OCI-LY7 (cell line): Measurements from ENCODE around the gene IQGAP2. TPM values are rescaled to one million over a fixed set of nuclear protein-coding genes. Genes with fewer than 3 reads are reported as not detected.

Experiments used
- BruUV-seq: library from RNA; stranded (reverse); fragments of 400-500 nt; replicated peaks from 2 replicates; lab custom pipeline; 2021; lab: Mats Ljungman, UMichigan
- CTCF ChIA-PET: fragments of 300-600 bp; sonication (Branson Sonifier 250); formaldehyde crosslinking; loops from one replicate; lab custom pipeline; 2022; ENCODE audit warnings: antibody characterized with exemption; ENCODE audit not compliant: unreplicated experiment; lab: Charles Lee
- POLR2A ChIA-PET: fragments of 300-600 bp; sonication (Branson Sonifier 250); formaldehyde crosslinking; loops from one replicate; lab custom pipeline; 2022; ENCODE audit warnings: antibody characterized with exemption; lab: Charles Lee
- DNase-seq: peaks from one replicate; pipeline ENCODE4 v3.0.0-alpha.2; 2015; ENCODE audit warnings: low spot score
- H2AFZ ChIP-seq: fragments of 200-600 bp; sonication (generic), shearing (Covaris generic); 2 replicates; pipeline ENCODE4 v1.6.1; 2014; ENCODE audit warnings: mild to moderate bottlenecking, antibody characterized with exemption, low read length, moderate library complexity
- H3K27ac ChIP-seq: fragments of 200-600 bp; sonication (generic); 2 replicates; pipeline ENCODE4 v1.5.1; 2014; ENCODE audit warnings: mixed run types, low read depth, mild to moderate bottlenecking, moderate library complexity, low read length, inconsistent platforms; ENCODE audit not compliant: poor library complexity, severe bottlenecking
- H3K36me3 ChIP-seq: fragments of 200-600 bp; sonication (generic); 2 replicates; pipeline ENCODE4 v1.6.1; 2014; ENCODE audit warnings: mild to moderate bottlenecking, antibody characterized with exemption, low read length, moderate library complexity, mixed read lengths; ENCODE audit not compliant: insufficient read depth
- H3K4me1 ChIP-seq: fragments of 200-600 bp; sonication (generic); 2 replicates; pipeline ENCODE4 v1.5.1; 2014; ENCODE audit warnings: mild to moderate bottlenecking, low read length; ENCODE audit not compliant: insufficient read depth, poor library complexity, severe bottlenecking
- H3K4me2 ChIP-seq: fragments of 200-600 bp; sonication (generic); 2 replicates; pipeline ENCODE4 v1.6.1; 2014; ENCODE audit warnings: mild to moderate bottlenecking, low read length
- H3K4me3 ChIP-seq: fragments of 200-600 bp; sonication (generic); 2 replicates; pipeline ENCODE4 v1.5.1; 2014; ENCODE audit warnings: mild to moderate bottlenecking, low read depth, low read length; ENCODE audit not compliant: poor library complexity, severe bottlenecking
- H3K79me2 ChIP-seq: fragments of 200-600 bp; sonication (generic); 2 replicates; pipeline ENCODE4 v1.6.1; 2016; ENCODE audit warnings: low read depth, mild to moderate bottlenecking, low read length, moderate library complexity, mixed read lengths; ENCODE audit not compliant: insufficient read depth
- H3K9me2 ChIP-seq: fragments of 200-600 bp; sonication (generic); 2 replicates; pipeline ENCODE4 v1.6.1; 2016; ENCODE audit warnings: mild to moderate bottlenecking, low read length, mixed read lengths; ENCODE audit not compliant: insufficient read depth
- H3K9me3 ChIP-seq: fragments of 200-600 bp; sonication (generic); 2 replicates; pipeline ENCODE4 v1.6.1; 2014; ENCODE audit warnings: mild to moderate bottlenecking, mixed run types, low read length, mixed read lengths
- H4K20me1 ChIP-seq: fragments of 200-600 bp; sonication (generic); 2 replicates; pipeline ENCODE4 v1.6.1; 2014; ENCODE audit warnings: mild to moderate bottlenecking, antibody characterized with exemption, low read length, moderate library complexity, mixed read lengths; ENCODE audit not compliant: insufficient read depth
- CTCF ChIP-seq: fragments of 200-600 bp; sonication (generic); conservative IDR thresholded peaks from 2 replicates; pipeline ENCODE4 v1.5.1; 2014; ENCODE audit warnings: mild to moderate bottlenecking, antibody characterized with exemption, low read length, moderate library complexity, mixed read lengths
- EZH2phosphoT487 ChIP-seq: fragments of 200-600 bp; sonication (generic); IDR thresholded peaks from 2 replicates; pipeline ENCODE4 v1.6.1; 2018; ENCODE audit warnings: low read depth, borderline replicate concordance, mild to moderate bottlenecking, mixed run types, antibody characterized with exemption, low read length, moderate library complexity, mixed read lengths
- intact Hi-C: fragments of 100-400 bp; cut with micrococcal nuclease; formaldehyde crosslinking; loops from one replicate; pipeline ENCODE4 v1.10.0; 2022; ENCODE audit not compliant: unreplicated experiment
- total RNA-seq, 2 experiments: library from RNA; depleted of rRNA in 1 of 2; stranded (reverse); fragments of >200 nt in 1 of 2; shearing (Covaris generic) in 1 of 2; gene quantifications; 2 replicates each; pipeline ENCODE4 v1.2.3, GENCODE V29; 2014 to 2022

The IQGAP2 gene
- total RNA-seq, 2 experiments from 2014 or later = 30.0 to 50.2 TPM

DNA sequence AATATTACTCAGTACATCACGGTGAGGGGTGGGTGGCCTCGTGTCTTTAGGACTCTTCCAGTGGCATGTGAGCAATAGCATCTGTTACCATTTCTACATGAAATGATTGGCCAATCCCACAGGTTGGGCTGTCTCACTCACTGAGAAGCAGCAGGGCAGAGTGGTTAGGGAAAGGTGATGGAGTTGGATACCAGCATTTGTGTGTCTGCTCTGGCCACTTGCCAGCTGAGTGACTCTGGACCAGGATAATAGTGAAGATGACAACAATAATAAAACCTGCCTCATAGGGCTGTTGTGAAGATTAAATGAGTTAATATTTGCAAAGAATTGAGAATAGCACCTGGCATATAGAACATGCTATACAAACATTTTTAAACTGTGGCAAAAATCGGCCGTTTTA, 42.0 kb downstream of the IQGAP2 start:
- BruUV-seq = no TSS peak
- CTCF ChIA-PET = no interaction called here
- Histone ChIP-seq H3K36me3 (peaks cover 15% of the 10 kb centered on the region), H3K4me2 (no peak overlapping the region), H3K9me2 (no peaks in the 10 kb centered on the region), H3K9me3 (no peaks in the 10 kb centered on the region), H3K79me2 (peaks cover 6% of the 10 kb centered on the region; the same call in 1 of the 2 replicates), H2AFZ (no peak overlapping the region), H3K4me1 (no peaks in the 10 kb centered on the region), H3K4me3 (no peak overlapping the region), H3K27ac (no peak overlapping the region), H4K20me1 (no peaks in the 10 kb centered on the region)
- intact Hi-C loops = no loop called here
- no peak for TF ChIP-seq CTCF
- no peak for TF ChIP-seq EZH2phosphoT487
- POLR2A ChIA-PET = no interaction called here
- no peak for DNase-seq

DNA sequence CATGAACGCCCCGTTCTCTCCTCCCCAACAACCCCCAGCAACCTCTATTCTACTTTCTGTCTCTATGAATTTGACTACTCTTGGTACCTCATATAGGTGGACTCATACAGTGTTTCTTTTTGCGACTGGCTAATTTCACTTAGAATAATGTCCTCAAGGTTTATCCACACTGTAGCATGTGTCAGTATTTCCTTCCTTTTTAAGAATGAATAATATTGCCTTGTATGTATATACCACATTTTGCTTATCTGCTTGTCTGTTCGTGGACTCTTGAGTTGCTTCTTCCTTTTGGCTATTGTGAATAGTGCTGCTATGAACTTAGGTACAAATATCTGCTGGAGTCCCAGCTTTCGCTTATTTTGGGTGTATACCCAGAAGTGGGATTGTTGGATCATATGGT, 42.7 kb downstream of the IQGAP2 start:
- no peaks in the 10 kb centered on the region for H3K9me3 ChIP-seq
- no peak overlapping the region for H2AFZ ChIP-seq
- POLR2A ChIA-PET = interaction anchor here (0.5 kb wide), 1 partner anchor 66 kb away, joined by 4 read pairs; no protein-coding TSS in a partner anchor
- peaks cover 15% of the 10 kb centered on the region for H3K36me3 ChIP-seq
- BruUV-seq = no TSS peak
- H3K79me2 ChIP-seq = no peaks in the 10 kb centered on the region
- H3K9me2 ChIP-seq = no peaks in the 10 kb centered on the region
- peaks cover 2% of the 10 kb centered on the region for H3K4me1 ChIP-seq
- no peak overlapping the region for H3K4me3 ChIP-seq
- no peak overlapping the region for H3K4me2 ChIP-seq
- TF ChIP-seq CTCF (no peak), EZH2phosphoT487 (no peak)
- CTCF ChIA-PET = no interaction called here
- intact Hi-C loops = no loop called here
- no peak for DNase-seq
- no peak overlapping the region for H3K27ac ChIP-seq
- H4K20me1 ChIP-seq = no peaks in the 10 kb centered on the region

DNA sequence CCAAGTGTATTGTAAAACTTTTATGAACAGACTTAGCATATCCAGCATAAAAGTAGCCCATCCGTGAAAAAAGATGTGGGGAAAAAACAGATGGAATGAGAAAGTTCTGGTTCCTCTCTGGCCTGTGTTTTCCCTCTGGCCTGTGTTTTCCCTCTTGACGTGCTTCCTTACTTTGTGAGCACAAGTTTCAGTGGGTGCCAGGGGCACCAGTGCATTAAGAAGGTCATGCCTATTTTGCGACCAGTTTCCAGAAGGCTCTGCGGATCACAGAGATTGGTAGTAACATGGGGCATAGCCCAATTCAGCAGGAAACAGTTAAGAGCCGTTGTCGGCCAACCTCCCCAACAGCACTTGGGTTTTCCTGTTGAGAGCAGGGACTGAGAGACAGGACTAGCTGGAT, 43.7 kb downstream of the IQGAP2 start:
- Histone ChIP-seq H3K9me3 (no peaks in the 10 kb centered on the region), H3K27ac (no peak overlapping the region), H3K79me2 (no peaks in the 10 kb centered on the region), H3K36me3 (peaks cover 15% of the 10 kb centered on the region), H3K4me1 (peaks cover 6% of the 10 kb centered on the region), H3K9me2 (no peaks in the 10 kb centered on the region), H2AFZ (no peak overlapping the region), H4K20me1 (no peaks in the 10 kb centered on the region), H3K4me2 (no peak overlapping the region), H3K4me3 (no peak overlapping the region)
- TF ChIP-seq EZH2phosphoT487 (no peak), CTCF (no peak)
- intact Hi-C loops = no loop called here
- no peak for DNase-seq
- no TSS peak for BruUV-seq
- POLR2A ChIA-PET = interaction anchor here (1.0 to 1.1 kb wide), 3 partner anchors 23 to 139 kb away, joined by 3 to 4 read pairs (median 3); no protein-coding TSS in a partner anchor
- CTCF ChIA-PET = no interaction called here
